GM23338 (cell line): ENCODE data around the gene CACNA1H. TPM values are rescaled to one million over a fixed set of nuclear protein-coding genes. Genes with fewer than 3 reads are reported as not detected.

Experiments used
- ATAC-seq: fragments of 200-7000 bp; cut with Tn5 transposase; 3 replicates; pipeline ENCODE4 v1.9.1; 2020
- DNase-seq: peaks from one replicate; pipeline ENCODE4 v3.0.0-alpha.2; 2015; ENCODE audit warnings: low spot score
- H2AFZ ChIP-seq: fragments of 200-600 bp; sonication (generic); 2 replicates; pipeline ENCODE4 v1.8.0; 2016; ENCODE audit warnings: antibody characterized with exemption, mild to moderate bottlenecking, moderate library complexity
- H3F3A ChIP-seq: fragments of 200-600 bp; sonication (generic); replicated peaks from 2 replicates; pipeline ENCODE4 v1.8.0; 2017; ENCODE audit warnings: antibody characterized with exemption, mixed run types, low read depth
- H3K27ac ChIP-seq: fragments of 200-600 bp; sonication (generic); 2 replicates; pipeline ENCODE4 v1.6.1; 2016; ENCODE audit warnings: low read depth
- H3K27me3 ChIP-seq: fragments of 200-600 bp; sonication (generic); 2 replicates; pipeline ENCODE4 v1.8.0; 2016; ENCODE audit warnings: mild to moderate bottlenecking, mixed run types, moderate library complexity; ENCODE audit not compliant: insufficient read depth
- H3K36me3 ChIP-seq: fragments of 200-600 bp; sonication (generic); 2 replicates; pipeline ENCODE4 v1.8.0; 2016; ENCODE audit warnings: mild to moderate bottlenecking; ENCODE audit not compliant: insufficient read depth
- H3K4me1 ChIP-seq: fragments of 200-600 bp; sonication (generic); 2 replicates; pipeline ENCODE4 v1.8.0; 2016; ENCODE audit warnings: mild to moderate bottlenecking, moderate library complexity; ENCODE audit not compliant: insufficient read depth
- H3K4me2 ChIP-seq: fragments of 200-600 bp; sonication (generic); 2 replicates; pipeline ENCODE4 v1.7.1; 2017; ENCODE audit warnings: mixed run types
- H3K4me3 ChIP-seq: fragments of 200-600 bp; sonication (generic); 2 replicates; pipeline ENCODE4 v1.6.1; 2016; ENCODE audit warnings: mixed run types
- H3K79me2 ChIP-seq: fragments of 200-600 bp; sonication (generic); replicated peaks from 2 replicates; pipeline ENCODE4 v1.8.0; 2017; ENCODE audit warnings: mild to moderate bottlenecking; ENCODE audit not compliant: insufficient read depth
- H3K9me2 ChIP-seq: fragments of 200-600 bp; sonication (generic); 2 replicates; pipeline ENCODE4 v1.8.0; 2017; ENCODE audit not compliant: insufficient read depth
- H4K20me1 ChIP-seq: fragments of 200-600 bp; sonication (generic); replicated peaks from 2 replicates; pipeline ENCODE4 v1.8.0; 2017; ENCODE audit warnings: mild to moderate bottlenecking; ENCODE audit not compliant: insufficient read depth
- H3K27ac Mint-ChIP-seq: 2 replicates; pipeline ENCODE4 v1.8.0; 2020; ENCODE audit warnings: inconsistent platforms, mild to moderate bottlenecking, moderate library complexity, mixed read lengths
- H3K27me3 Mint-ChIP-seq: 3 replicates; pipeline ENCODE4 v1.8.0; 2022; ENCODE audit warnings: low read depth, mild to moderate bottlenecking, moderate library complexity, mixed read lengths, inconsistent platforms; ENCODE audit not compliant: insufficient read depth, poor library complexity
- H3K36me3 Mint-ChIP-seq: 3 replicates; pipeline ENCODE4 v1.8.0; 2021; ENCODE audit warnings: low read depth, mild to moderate bottlenecking, inconsistent platforms, moderate library complexity, mixed read lengths
- H3K4me1 Mint-ChIP-seq: 3 replicates; pipeline ENCODE4 v1.8.0; 2020; ENCODE audit warnings: mild to moderate bottlenecking, inconsistent platforms, mixed read lengths
- H3K4me3 Mint-ChIP-seq: 3 replicates; pipeline ENCODE4 v1.8.0; 2021; ENCODE audit warnings: moderate library complexity, mild to moderate bottlenecking, inconsistent platforms, mixed read lengths
- H3K9me3 Mint-ChIP-seq: 3 replicates; pipeline ENCODE4 v1.8.0; 2020; ENCODE audit warnings: moderate library complexity, mild to moderate bottlenecking, inconsistent platforms, mixed read lengths
- CREB1 ChIP-seq: fragments of 250-450 bp; sonication (Bioruptor Pico); IDR thresholded peaks from 2 replicates; pipeline ENCODE4 v1.5.0; 2020; ENCODE audit warnings: low read depth, mild to moderate bottlenecking, moderate library complexity
- CTCF ChIP-seq, 2 experiments: fragments of 200-600 bp in 1 of 2; sonication (generic) in 1 of 2; conservative IDR thresholded peaks; 2 replicates each; pipeline versions ENCODE4 v1.5.1 to v1.6.1; 2016 to 2017; ENCODE audit warnings: antibody characterized with exemption in 2 of 2, low read depth in 2 of 2, mild to moderate bottlenecking in 2 of 2, moderate library complexity in 1 of 2
- ETS1 ChIP-seq: IDR thresholded peaks from 2 replicates; pipeline ENCODE4 v1.6.1; 2016; ENCODE audit warnings: antibody characterized with exemption
- EZH2 ChIP-seq: fragments of 200-600 bp; sonication (generic); IDR thresholded peaks from one replicate; pipeline ENCODE4 v1.8.0; 2017; ENCODE audit warnings: antibody characterized with exemption, mild to moderate bottlenecking, low read depth; ENCODE audit not compliant: unreplicated experiment
- EZH2phosphoT487 ChIP-seq: fragments of 200-600 bp; sonication (generic); IDR thresholded peaks from one replicate; pipeline ENCODE4 v1.8.1; 2018; ENCODE audit warnings: antibody characterized with exemption; ENCODE audit not compliant: unreplicated experiment
- JUNB ChIP-seq: IDR thresholded peaks from one replicate; pipeline ENCODE4 v1.6.1; 2016; ENCODE audit warnings: antibody characterized with exemption; ENCODE audit not compliant: unreplicated experiment
- NANOG ChIP-seq: IDR thresholded peaks from 2 replicates; pipeline ENCODE4 v1.6.1; 2016; ENCODE audit warnings: antibody characterized with exemption, borderline replicate concordance
- POLR2AphosphoS5 ChIP-seq: IDR thresholded peaks from 2 replicates; pipeline ENCODE4 v1.6.1; 2016; ENCODE audit warnings: antibody characterized with exemption, low read depth
- REST ChIP-seq: IDR thresholded peaks from one replicate; pipeline ENCODE4 v1.6.1; 2018; ENCODE audit warnings: antibody characterized with exemption; ENCODE audit not compliant: unreplicated experiment
- STAT1 ChIP-seq: IDR thresholded peaks from one replicate; pipeline ENCODE4 v1.6.1; 2016; ENCODE audit warnings: antibody characterized with exemption; ENCODE audit not compliant: unreplicated experiment
- ZNF114 ChIP-seq: fragments of 250-450 bp; sonication (Bioruptor Pico); IDR thresholded peaks from 2 replicates; pipeline ENCODE4 v1.5.0; 2020; ENCODE audit warnings: mild to moderate bottlenecking, moderate library complexity
- ZNF331 ChIP-seq: fragments of 250-450 bp; sonication (Bioruptor Pico); IDR thresholded peaks from 2 replicates; pipeline ENCODE4 v1.5.0; 2020; ENCODE audit warnings: low read depth, mild to moderate bottlenecking, moderate library complexity
- ZNF462 ChIP-seq: fragments of 250-450 bp; sonication (Bioruptor Pico); IDR thresholded peaks from 2 replicates; pipeline ENCODE4 v1.5.0; 2020; ENCODE audit warnings: mild to moderate bottlenecking, moderate library complexity
- polyA plus RNA-seq: library from polyadenylated mRNA; unstranded; fragments of >200 nt; fragmentation: Nextera tagmentation; extraction: Ambion mirVana; gene quantifications from 2 replicates; pipeline ENCODE4 v1.2.1, GENCODE V29; 2016
- total RNA-seq: library from RNA; depleted of rRNA; stranded (reverse); fragments of >200 nt; shearing (Covaris generic); gene quantifications from 2 replicates; pipeline ENCODE4 v1.2.3, GENCODE V29; 2014

The CACNA1H gene
- total and polyA plus RNA-seq, 2 experiments from 2014 or later, result 3.5 to 43.3 TPM

- no peak for TF ChIP-seq CREB1 (CRISPR knock-in tag)
- no peak for TF ChIP-seq POLR2AphosphoS5
Observed at GRCh38 chr16:1176280-1176897, 23.5 kb downstream of the CACNA1H start (continued).

GRCh38 chr16:1177053-1177452 lies 24.1 kb downstream of the CACNA1H start:
- DNase-seq (no peak), ATAC-seq (no peak)
- Histone ChIP-seq H3K27ac (no peak overlapping the region), H3K36me3 (no peaks in the 10 kb centered on the region), H3K79me2 (no peaks in the 10 kb centered on the region), H2AFZ (no peak overlapping the region), H3K4me1 (no peaks in the 10 kb centered on the region), H3K4me2 (no peak overlapping the region), H4K20me1 (no peaks in the 10 kb centered on the region), H3F3A (no peaks in the 10 kb centered on the region), H3K4me3 (no peak overlapping the region), H3K9me2 (no peaks in the 10 kb centered on the region), H3K27me3 (no peaks in the 10 kb centered on the region)
- Mint-ChIP-seq H3K9me3 (no peaks in the 10 kb centered on the region), H3K4me3 (no peak overlapping the region), H3K27me3 (peaks cover 2% of the 10 kb centered on the region), H3K27ac (no peak overlapping the region), H3K36me3 (no peaks in the 10 kb centered on the region), H3K4me1 (no peaks in the 10 kb centered on the region)
- TF ChIP-seq NANOG, result no peak
- no peak for TF ChIP-seq ETS1
- TF ChIP-seq EZH2, result no peak
- no peak for TF ChIP-seq ZNF331 (CRISPR knock-in tag)
- TF ChIP-seq REST, result no peak
- no peak for TF ChIP-seq POLR2AphosphoS5
- no peak for TF ChIP-seq CREB1 (CRISPR knock-in tag)
- TF ChIP-seq ZNF114 (CRISPR knock-in tag), result no peak
- TF ChIP-seq JUNB, result no peak
- no peak for TF ChIP-seq STAT1
- TF ChIP-seq EZH2phosphoT487, result no peak
- no peak for TF ChIP-seq CTCF (conservative IDR thresholded peaks at IDR 0.05; ENCODE audit: low read depth in 2 of 2)
- no peak for TF ChIP-seq ZNF462 (CRISPR knock-in tag)
